OCI-LY7 (cell line): ENCODE results near the gene USP15. TPM values are rescaled to one million over a fixed set of nuclear protein-coding genes. Genes with fewer than 3 reads are reported as not detected.

Source experiments
- BruUV-seq: library from RNA; stranded (reverse); fragments of 400-500 nt; replicated peaks from 2 replicates; lab custom pipeline; 2021; lab: Mats Ljungman, UMichigan
- CTCF ChIA-PET: fragments of 300-600 bp; sonication (Branson Sonifier 250); formaldehyde crosslinking; loops from one replicate; lab custom pipeline; 2022; ENCODE audit warnings: antibody characterized with exemption; ENCODE audit not compliant: unreplicated experiment; lab: Charles Lee
- POLR2A ChIA-PET: fragments of 300-600 bp; sonication (Branson Sonifier 250); formaldehyde crosslinking; loops from one replicate; lab custom pipeline; 2022; ENCODE audit warnings: antibody characterized with exemption; lab: Charles Lee
- DNase-seq: peaks from one replicate; pipeline ENCODE4 v3.0.0-alpha.2; 2015; ENCODE audit warnings: low spot score
- H2AFZ ChIP-seq: fragments of 200-600 bp; sonication (generic), shearing (Covaris generic); 2 replicates; pipeline ENCODE4 v1.6.1; 2014; ENCODE audit warnings: mild to moderate bottlenecking, antibody characterized with exemption, low read length, moderate library complexity
- H3K27ac ChIP-seq: fragments of 200-600 bp; sonication (generic); 2 replicates; pipeline ENCODE4 v1.5.1; 2014; ENCODE audit warnings: mixed run types, low read depth, mild to moderate bottlenecking, moderate library complexity, low read length, inconsistent platforms; ENCODE audit not compliant: poor library complexity, severe bottlenecking
- H3K36me3 ChIP-seq: fragments of 200-600 bp; sonication (generic); 2 replicates; pipeline ENCODE4 v1.6.1; 2014; ENCODE audit warnings: mild to moderate bottlenecking, antibody characterized with exemption, low read length, moderate library complexity, mixed read lengths; ENCODE audit not compliant: insufficient read depth
- H3K4me1 ChIP-seq: fragments of 200-600 bp; sonication (generic); 2 replicates; pipeline ENCODE4 v1.5.1; 2014; ENCODE audit warnings: mild to moderate bottlenecking, low read length; ENCODE audit not compliant: insufficient read depth, poor library complexity, severe bottlenecking
- H3K4me2 ChIP-seq: fragments of 200-600 bp; sonication (generic); 2 replicates; pipeline ENCODE4 v1.6.1; 2014; ENCODE audit warnings: mild to moderate bottlenecking, low read length
- H3K4me3 ChIP-seq: fragments of 200-600 bp; sonication (generic); 2 replicates; pipeline ENCODE4 v1.5.1; 2014; ENCODE audit warnings: mild to moderate bottlenecking, low read depth, low read length; ENCODE audit not compliant: poor library complexity, severe bottlenecking
- H3K79me2 ChIP-seq: fragments of 200-600 bp; sonication (generic); 2 replicates; pipeline ENCODE4 v1.6.1; 2016; ENCODE audit warnings: low read depth, mild to moderate bottlenecking, low read length, moderate library complexity, mixed read lengths; ENCODE audit not compliant: insufficient read depth
- H3K9me2 ChIP-seq: fragments of 200-600 bp; sonication (generic); 2 replicates; pipeline ENCODE4 v1.6.1; 2016; ENCODE audit warnings: mild to moderate bottlenecking, low read length, mixed read lengths; ENCODE audit not compliant: insufficient read depth
- H3K9me3 ChIP-seq: fragments of 200-600 bp; sonication (generic); 2 replicates; pipeline ENCODE4 v1.6.1; 2014; ENCODE audit warnings: mild to moderate bottlenecking, mixed run types, low read length, mixed read lengths
- H4K20me1 ChIP-seq: fragments of 200-600 bp; sonication (generic); 2 replicates; pipeline ENCODE4 v1.6.1; 2014; ENCODE audit warnings: mild to moderate bottlenecking, antibody characterized with exemption, low read length, moderate library complexity, mixed read lengths; ENCODE audit not compliant: insufficient read depth
- EZH2phosphoT487 ChIP-seq: fragments of 200-600 bp; sonication (generic); IDR thresholded peaks from 2 replicates; pipeline ENCODE4 v1.6.1; 2018; ENCODE audit warnings: low read depth, borderline replicate concordance, mild to moderate bottlenecking, mixed run types, antibody characterized with exemption, low read length, moderate library complexity, mixed read lengths
- intact Hi-C: fragments of 100-400 bp; cut with micrococcal nuclease; formaldehyde crosslinking; loops from one replicate; pipeline ENCODE4 v1.10.0; 2022; ENCODE audit not compliant: unreplicated experiment
- total RNA-seq, 2 experiments: library from RNA; depleted of rRNA in 1 of 2; stranded (reverse); fragments of >200 nt in 1 of 2; shearing (Covaris generic) in 1 of 2; gene quantifications; 2 replicates each; pipeline ENCODE4 v1.2.3, GENCODE V29; 2014 to 2022
- TF ChIP-seq, protein P1 (sequence below): fragments of 200-600 bp; sonication (generic); conservative IDR thresholded peaks from 2 replicates; pipeline ENCODE4 v1.5.1; 2014; ENCODE audit warnings: mild to moderate bottlenecking, antibody characterized with exemption, low read length, moderate library complexity, mixed read lengths

USP15 gene
- total RNA-seq, 2 experiments from 2014 or later: 43.3 to 62.8 TPM

GRCh38 chr12:62217466-62218194, 42.6 kb upstream of the USP15 start:
- intact Hi-C loops: no loop called here

DNA sequence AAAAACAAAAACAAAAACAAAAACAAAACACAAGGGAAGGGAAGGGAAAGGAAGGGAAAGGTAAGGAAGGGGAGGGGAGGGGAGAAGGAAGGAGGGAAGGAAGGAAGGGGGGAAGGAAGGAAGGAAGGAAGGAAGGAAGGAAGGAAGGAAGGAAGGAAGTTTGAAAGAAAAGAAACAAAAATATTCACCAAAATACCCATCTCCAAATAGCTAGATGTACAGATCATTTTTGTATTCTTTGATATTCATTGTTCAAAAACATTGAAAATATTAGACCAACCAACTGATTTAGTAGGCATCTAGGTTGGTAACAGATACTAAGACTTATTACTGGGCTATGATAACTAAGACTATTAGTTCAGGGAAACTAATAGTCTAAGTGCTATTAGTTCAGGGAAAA, 39.1 kb upstream of the USP15 start:
- intact Hi-C loops: no loop called here
- H3K79me2 ChIP-seq: no peaks in the 10 kb centered on the region
- H3K4me2 ChIP-seq: no peak overlapping the region
- TF ChIP-seq, protein P1, sequence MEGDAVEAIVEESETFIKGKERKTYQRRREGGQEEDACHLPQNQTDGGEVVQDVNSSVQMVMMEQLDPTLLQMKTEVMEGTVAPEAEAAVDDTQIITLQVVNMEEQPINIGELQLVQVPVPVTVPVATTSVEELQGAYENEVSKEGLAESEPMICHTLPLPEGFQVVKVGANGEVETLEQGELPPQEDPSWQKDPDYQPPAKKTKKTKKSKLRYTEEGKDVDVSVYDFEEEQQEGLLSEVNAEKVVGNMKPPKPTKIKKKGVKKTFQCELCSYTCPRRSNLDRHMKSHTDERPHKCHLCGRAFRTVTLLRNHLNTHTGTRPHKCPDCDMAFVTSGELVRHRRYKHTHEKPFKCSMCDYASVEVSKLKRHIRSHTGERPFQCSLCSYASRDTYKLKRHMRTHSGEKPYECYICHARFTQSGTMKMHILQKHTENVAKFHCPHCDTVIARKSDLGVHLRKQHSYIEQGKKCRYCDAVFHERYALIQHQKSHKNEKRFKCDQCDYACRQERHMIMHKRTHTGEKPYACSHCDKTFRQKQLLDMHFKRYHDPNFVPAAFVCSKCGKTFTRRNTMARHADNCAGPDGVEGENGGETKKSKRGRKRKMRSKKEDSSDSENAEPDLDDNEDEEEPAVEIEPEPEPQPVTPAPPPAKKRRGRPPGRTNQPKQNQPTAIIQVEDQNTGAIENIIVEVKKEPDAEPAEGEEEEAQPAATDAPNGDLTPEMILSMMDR: no peak
- no peak for TF ChIP-seq EZH2phosphoT487
- no peak overlapping the region for H3K4me3 ChIP-seq
- DNase-seq: no peak
- POLR2A ChIA-PET: no interaction called here
- H3K36me3 ChIP-seq: no peaks in the 10 kb centered on the region
- H4K20me1 ChIP-seq: no peaks in the 10 kb centered on the region
- no peaks in the 10 kb centered on the region for H3K9me3 ChIP-seq
- H2AFZ ChIP-seq: no peak overlapping the region
- H3K9me2 ChIP-seq: no peaks in the 10 kb centered on the region
- no TSS peak for BruUV-seq
- H3K27ac ChIP-seq: no peak overlapping the region
- no peaks in the 10 kb centered on the region for H3K4me1 ChIP-seq
- CTCF ChIA-PET: no interaction called here

More at GRCh38 chr12:62217466-62218194, 42.6 kb upstream of the USP15 start:
- Histone ChIP-seq H3K9me2 (no peaks in the 10 kb centered on the region), H3K79me2 (no peaks in the 10 kb centered on the region), H4K20me1 (no peaks in the 10 kb centered on the region), H3K27ac (no peak overlapping the region), H3K4me3 (no peak overlapping the region), H3K4me1 (no peaks in the 10 kb centered on the region), H3K36me3 (no peaks in the 10 kb centered on the region), H3K4me2 (no peak overlapping the region), H3K9me3 (no peaks in the 10 kb centered on the region), H2AFZ (no peak overlapping the region)
- TF ChIP-seq, protein P1: no peak
- no peak for TF ChIP-seq EZH2phosphoT487
- ChIA-PET POLR2A (interaction anchor here (0.5 kb wide), 1 partner anchor 18 kb away, joined by 3 read pairs; no protein-coding TSS in a partner anchor), CTCF (no interaction called here)
- no TSS peak for BruUV-seq
- no peak for DNase-seq

- ChIA-PET POLR2A (interaction anchor here (0.6 kb wide), 1 partner anchor 9 kb away, joined by 6 read pairs; no protein-coding TSS in a partner anchor), CTCF (no interaction called here)
- DNase-seq: no peak
- H2AFZ ChIP-seq: no peak overlapping the region
- no peaks in the 10 kb centered on the region for H3K79me2 ChIP-seq
- intact Hi-C loops: no loop called here
- no TSS peak for BruUV-seq
- H3K9me3 ChIP-seq: no peaks in the 10 kb centered on the region
- no peaks in the 10 kb centered on the region for H4K20me1 ChIP-seq
- no peak overlapping the region for H3K27ac ChIP-seq
- H3K9me2 ChIP-seq: no peaks in the 10 kb centered on the region
- H3K4me3 ChIP-seq: no peak overlapping the region
- H3K4me1 ChIP-seq: no peaks in the 10 kb centered on the region
- no peak overlapping the region for H3K4me2 ChIP-seq
- TF ChIP-seq, protein P1: no peak
- TF ChIP-seq EZH2phosphoT487: no peak
- H3K36me3 ChIP-seq: no peaks in the 10 kb centered on the region
Observed at GRCh38 chr12:62224601-62225000, 35.6 kb upstream of the USP15 start.
